Fibroblast of the aortic adventitia (primary cell): ENCODE results near the gene FOXP3. TPM values are rescaled to one million over a fixed set of nuclear protein-coding genes. Genes with fewer than 3 reads are reported as not detected.

Experiments used
- DNase-seq: peaks from one replicate; pipeline ENCODE4 v3.0.0-alpha.2; 2010; ENCODE audit warnings: low read depth
- H3K4me3 ChIP-seq: 2 replicates; pipeline ENCODE4 v1.5.1; 2011; ENCODE audit warnings: low read depth, mild to moderate bottlenecking, control low read depth, low read length, moderate library complexity
- CTCF ChIP-seq: IDR thresholded peaks from 2 replicates; pipeline ENCODE4 v1.5.1; 2011; ENCODE audit warnings: mild to moderate bottlenecking, low read length, control low read depth, inconsistent platforms; ENCODE audit not compliant: insufficient read depth
- total RNA-seq: library from RNA; depleted of rRNA; stranded (reverse); fragments of >200 nt; gene quantifications from 2 replicates; pipeline ENCODE4 v1.2.3, GENCODE V29; 2012; ENCODE audit warnings: low replicate concordance

The FOXP3 gene
- total RNA-seq, 1 donor = not detected

DNA sequence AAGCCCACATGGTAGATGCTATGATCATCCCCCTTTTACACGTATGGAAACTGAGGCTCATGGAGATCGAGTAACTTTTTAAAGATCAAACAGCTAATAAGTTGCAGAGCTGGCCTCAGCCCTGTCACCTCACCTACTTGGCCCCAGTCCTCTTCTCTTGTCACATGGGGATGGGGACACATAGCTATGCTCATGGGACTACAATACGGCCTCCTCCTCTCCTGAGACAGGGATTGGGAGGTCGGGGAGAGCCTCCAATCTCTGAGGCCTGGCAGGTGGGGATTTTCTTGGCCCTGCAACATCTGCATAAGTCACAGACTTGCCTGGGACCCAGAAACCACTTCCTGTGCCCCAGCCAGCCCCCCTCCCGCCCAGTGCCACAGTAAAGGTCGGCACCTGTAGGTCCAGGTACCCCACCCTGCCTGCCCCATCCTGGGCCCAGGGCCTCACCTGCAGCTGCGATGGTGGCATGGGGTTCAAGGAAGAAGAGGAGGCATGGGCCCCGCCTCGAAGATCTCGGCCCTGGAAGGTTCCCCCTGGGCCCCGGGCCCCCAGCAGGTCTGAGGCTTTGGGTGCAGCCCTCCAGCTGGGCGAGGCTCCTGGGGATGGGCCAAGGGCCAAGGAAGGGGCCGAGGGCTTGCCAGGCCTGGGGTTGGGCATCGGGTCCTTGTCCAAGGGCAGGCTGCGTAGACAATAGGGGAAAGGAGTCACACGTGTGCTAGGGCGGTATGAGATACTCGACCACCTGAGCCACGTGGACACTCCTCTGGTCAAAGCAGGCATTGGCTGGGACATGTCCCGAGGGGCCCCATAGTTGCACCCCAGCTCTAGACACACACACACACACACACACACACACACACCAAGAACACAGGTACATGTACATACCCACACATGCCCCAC lies 6.4 kb downstream of the FOXP3 start:
- no peak for TF ChIP-seq CTCF
- DNase-seq = no peak
- H3K4me3 ChIP-seq = no peak overlapping the region

GRCh38 chrX:49257074-49257790 lies 7.3 kb downstream of the FOXP3 start:
- no peak for TF ChIP-seq CTCF
- no peak for DNase-seq
- H3K4me3 ChIP-seq = no peak overlapping the region

DNA sequence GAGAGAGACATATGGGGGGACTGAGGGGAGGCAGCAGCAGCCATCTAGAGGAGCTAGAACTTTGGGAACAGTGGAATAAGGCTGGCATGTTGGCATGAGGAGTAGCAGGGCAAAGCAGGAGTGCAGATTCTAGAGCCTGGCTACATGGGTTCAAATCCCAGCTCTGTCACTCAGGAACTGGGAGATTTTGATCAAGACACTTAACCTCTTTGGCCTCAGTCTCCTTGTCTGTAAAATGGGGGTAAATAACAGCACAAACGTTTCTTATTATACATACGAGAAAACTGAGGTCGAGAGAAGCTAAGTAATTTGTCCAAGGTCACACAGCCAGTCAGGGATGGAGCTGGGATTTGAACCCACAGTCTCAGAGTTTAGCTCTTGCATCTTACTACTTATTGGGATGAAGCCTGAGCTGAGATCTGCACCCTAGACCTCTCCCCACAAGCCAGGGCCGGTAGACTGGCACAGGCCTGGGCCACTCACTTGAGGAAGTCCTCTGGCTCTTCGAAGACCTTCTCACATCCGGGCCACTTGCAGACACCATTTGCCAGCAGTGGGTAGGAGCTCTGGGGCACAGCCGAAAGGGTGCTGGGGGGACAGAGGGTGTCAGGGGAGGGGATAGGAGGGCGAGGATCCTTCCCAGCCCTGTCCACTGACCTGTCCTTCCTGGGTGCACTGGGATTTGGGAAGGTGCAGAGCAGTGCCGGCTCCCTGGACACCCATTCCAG lies 8.1 kb downstream of the FOXP3 start:
- no peak for TF ChIP-seq CTCF
- no peak overlapping the region for H3K4me3 ChIP-seq
- no peak for DNase-seq

DNA sequence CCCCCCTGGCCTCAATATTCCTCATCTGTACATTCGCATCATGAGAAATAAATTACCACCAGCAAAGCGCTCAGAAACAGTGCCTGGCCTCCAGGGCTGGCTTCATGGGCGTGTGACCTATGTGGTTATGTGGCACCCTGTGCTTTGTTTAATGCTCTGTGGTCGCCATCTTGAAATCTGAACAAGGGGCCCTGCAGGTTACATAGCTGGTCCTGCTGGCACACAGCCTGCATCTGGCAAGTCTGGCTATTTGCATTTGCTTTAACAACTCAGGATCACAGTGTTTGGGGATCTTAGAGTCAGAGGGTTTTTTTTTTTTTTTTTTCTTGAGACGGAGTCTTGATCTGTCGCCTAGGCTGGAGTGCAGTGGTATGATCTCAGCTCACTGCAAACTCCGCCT lies 9.9 kb downstream of the FOXP3 start:
- no peak for TF ChIP-seq CTCF
- no peak for DNase-seq
- no peak overlapping the region for H3K4me3 ChIP-seq

GRCh38 chrX:49251325-49251724 lies 13.2 kb downstream of the FOXP3 start:
- no peak for DNase-seq
- no peak overlapping the region for H3K4me3 ChIP-seq
- TF ChIP-seq CTCF = no peak

DNA sequence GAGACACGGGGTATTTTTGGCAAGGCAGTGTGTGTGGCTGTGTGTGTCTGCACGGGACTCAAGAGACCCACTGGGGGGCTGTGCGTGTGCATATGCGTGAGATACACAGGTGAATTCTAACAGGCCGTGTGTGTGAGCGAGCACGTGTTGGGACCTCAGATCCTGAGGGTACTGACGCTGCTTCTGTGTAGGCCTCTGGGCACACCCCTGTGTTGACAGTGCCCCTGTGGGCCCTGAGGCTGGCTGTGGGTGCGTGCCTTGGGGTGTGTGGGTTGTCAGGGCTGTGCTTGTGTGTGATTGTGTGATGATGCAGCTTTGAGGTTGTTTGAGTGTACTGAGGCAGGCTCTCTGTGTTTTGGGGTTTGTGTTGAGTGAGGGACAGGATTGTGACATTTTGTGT lies 13.9 kb downstream of the FOXP3 start:
- H3K4me3 ChIP-seq = no peak overlapping the region
- no peak for DNase-seq
- no peak for TF ChIP-seq CTCF
